ENCODE measurements around the gene PDE2A. TPM values are rescaled to one million over a fixed set of nuclear protein-coding genes. Genes with fewer than 3 reads are reported as not detected.

Gene PDE2A
- total and polyA plus RNA-seq, 7 donors = 6.0 to 20.1 (median 8.8) TPM

DNA sequence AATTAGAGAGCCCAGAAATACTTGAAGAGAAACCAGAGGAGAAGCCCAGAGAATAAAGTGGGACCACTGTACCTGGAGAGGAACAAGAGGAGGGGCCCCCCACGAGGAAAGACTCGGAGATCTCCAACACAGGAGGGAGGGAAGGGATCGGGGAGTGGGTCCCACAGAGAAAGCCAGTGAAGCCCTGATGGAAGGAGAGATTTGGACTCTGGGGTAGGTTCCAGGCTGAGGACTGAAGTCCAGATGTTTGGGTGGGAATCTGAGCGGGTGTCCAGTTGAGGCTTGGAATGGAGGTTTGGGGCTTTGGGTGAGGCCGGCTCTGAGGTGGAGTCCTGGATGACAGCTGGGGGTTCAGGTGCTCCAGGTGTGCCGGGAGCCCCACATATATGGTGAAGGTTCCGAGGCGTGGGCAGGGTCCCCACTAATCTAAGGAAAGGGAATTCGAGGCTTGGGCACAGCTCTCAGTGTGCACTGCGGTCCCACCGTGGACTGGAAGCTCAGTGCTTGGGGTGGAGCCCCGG, 32.6 kb downstream of the PDE2A start:
- intact Hi-C loops (cut with DNase I) = loop anchor here (2.0 to 10.0 kb wide), 3 partner anchors 43 to 167 kb away; no protein-coding TSS in a partner anchor
- 35 to 46% (median 36%) methylated on average over 12 of the region's 12 CpGs for WGBS, 3 donors
- Histone ChIP-seq H3K27me3 (ENCODE audit: insufficient read depth in 3 of 3, low read length in 2 of 3) (peaks cover 0 to 17% (median 0%) of the 10 kb centered on the region in 3 donors), H3K4me3 (peak overlapping the region; percentile 72), H3K27ac (peak overlapping the region; percentile 36), H3K4me1 (peaks cover 7% of the 10 kb centered on the region), H3K36me3 (ENCODE audit: insufficient read depth in 1 of 2, low read depth in 1 of 2) (no peaks in the 10 kb centered on the region), H3K9me3 (no peaks in the 10 kb centered on the region)
- TF ChIP-seq, protein P1, sequence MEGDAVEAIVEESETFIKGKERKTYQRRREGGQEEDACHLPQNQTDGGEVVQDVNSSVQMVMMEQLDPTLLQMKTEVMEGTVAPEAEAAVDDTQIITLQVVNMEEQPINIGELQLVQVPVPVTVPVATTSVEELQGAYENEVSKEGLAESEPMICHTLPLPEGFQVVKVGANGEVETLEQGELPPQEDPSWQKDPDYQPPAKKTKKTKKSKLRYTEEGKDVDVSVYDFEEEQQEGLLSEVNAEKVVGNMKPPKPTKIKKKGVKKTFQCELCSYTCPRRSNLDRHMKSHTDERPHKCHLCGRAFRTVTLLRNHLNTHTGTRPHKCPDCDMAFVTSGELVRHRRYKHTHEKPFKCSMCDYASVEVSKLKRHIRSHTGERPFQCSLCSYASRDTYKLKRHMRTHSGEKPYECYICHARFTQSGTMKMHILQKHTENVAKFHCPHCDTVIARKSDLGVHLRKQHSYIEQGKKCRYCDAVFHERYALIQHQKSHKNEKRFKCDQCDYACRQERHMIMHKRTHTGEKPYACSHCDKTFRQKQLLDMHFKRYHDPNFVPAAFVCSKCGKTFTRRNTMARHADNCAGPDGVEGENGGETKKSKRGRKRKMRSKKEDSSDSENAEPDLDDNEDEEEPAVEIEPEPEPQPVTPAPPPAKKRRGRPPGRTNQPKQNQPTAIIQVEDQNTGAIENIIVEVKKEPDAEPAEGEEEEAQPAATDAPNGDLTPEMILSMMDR (IDR thresholded peaks at IDR 0.05) = no peak
- DNase-seq (no peak), ATAC-seq (no peak)

DNA sequence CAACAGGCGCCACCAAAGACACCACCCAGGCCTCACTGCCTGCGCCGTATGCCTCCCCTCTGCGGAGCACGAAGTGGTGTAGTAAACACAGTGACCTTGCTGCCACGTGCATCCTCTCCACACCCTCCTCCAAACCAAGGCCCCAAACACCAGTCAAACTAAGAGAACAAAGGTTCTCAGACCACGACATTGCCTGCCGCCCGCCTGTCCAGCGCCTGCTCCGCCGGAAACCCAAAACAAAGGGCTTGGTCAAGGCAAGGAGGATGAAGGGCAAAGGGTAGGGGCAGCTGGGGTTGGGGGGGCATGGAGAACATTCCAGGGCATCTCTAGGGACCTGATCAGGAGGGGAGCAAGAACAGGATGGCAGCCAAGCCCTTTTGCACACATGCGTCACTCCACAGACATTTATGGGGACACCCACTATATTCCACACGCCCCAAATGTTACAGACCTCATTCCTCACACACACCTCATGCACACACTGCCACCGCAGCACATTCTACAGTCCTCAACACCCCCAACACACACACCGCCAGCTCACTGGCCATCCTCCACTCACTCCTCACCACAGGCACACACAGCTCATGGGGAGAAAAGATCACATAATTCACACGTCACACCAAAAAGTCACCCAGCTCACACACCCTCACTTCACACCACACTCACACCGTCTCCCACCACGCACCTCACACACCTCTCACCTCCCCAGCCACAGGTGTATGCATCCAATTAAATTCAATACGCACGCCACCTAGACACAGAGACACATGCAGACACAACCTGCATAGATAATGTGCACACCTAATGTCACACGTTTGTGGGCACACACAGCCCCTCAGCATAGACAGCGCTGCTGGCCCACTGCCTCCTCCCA, 34.5 kb downstream of the PDE2A start:
- no peaks in the 10 kb centered on the region for H3K9me3 ChIP-seq
- H3K27me3 ChIP-seq (ENCODE audit: insufficient read depth in 3 of 3, low read length in 2 of 3) = peaks cover 0 to 17% (median 0%) of the 10 kb centered on the region in 3 donors
- WGBS, 3 donors = 72 to 82% (median 76%) methylated on average over 23 of the region's 23 CpGs
- H3K36me3 ChIP-seq (ENCODE audit: insufficient read depth in 1 of 2, low read depth in 1 of 2) = no peaks in the 10 kb centered on the region
- DNase-seq = peak in 1 of 2 donors; percentile 67
- peak overlapping the region; percentile 72 for H3K4me3 ChIP-seq
- peaks cover 7% of the 10 kb centered on the region for H3K4me1 ChIP-seq
- TF ChIP-seq, protein P1 (IDR thresholded peaks at IDR 0.05) = no peak
- intact Hi-C loops (cut with DNase I) = loop anchor here in 1 of 2 donors (10.0 kb wide), 1 partner anchor 165 kb away; no protein-coding TSS in a partner anchor
- no peak for ATAC-seq
- peak overlapping the region; percentile 50 for H3K27ac ChIP-seq

DNA sequence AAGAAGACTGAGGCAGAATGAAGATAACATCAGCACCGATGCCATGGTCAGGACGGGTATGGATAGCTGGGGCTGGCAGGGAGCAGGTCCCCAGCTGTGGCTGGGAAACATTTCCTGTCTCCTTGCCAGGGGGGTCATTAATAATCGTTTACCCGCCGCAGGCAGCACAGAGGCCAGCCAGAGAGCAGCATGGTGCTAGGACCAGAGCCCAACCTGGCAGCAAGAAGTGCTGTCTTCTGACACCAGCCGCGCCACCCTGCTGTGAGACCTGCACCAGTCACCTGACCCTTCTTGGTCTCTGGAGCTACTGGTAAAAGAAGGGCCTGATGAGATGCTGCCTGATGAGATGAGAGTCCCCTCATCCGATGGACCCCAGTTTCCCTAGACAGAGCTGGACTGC, 36.3 kb downstream of the PDE2A start:
- Histone ChIP-seq H3K4me3 (no peak overlapping the region), H3K36me3 (ENCODE audit: insufficient read depth in 1 of 2, low read depth in 1 of 2) (no peaks in the 10 kb centered on the region), H3K27ac (peak overlapping the region; percentile 16), H3K4me1 (peaks cover 7% of the 10 kb centered on the region), H3K27me3 (ENCODE audit: insufficient read depth in 3 of 3, low read length in 2 of 3) (peaks cover 0 to 17% (median 0%) of the 10 kb centered on the region in 3 donors), H3K9me3 (no peaks in the 10 kb centered on the region)
- TF ChIP-seq, protein P1 (IDR thresholded peaks at IDR 0.05) = no peak
- ATAC-seq (no peak), DNase-seq (no peak)
- WGBS, 3 donors = 29 to 32% (median 30%) methylated on average over 8 of the region's 8 CpGs
- intact Hi-C loops (cut with DNase I) = no loop called here

DNA sequence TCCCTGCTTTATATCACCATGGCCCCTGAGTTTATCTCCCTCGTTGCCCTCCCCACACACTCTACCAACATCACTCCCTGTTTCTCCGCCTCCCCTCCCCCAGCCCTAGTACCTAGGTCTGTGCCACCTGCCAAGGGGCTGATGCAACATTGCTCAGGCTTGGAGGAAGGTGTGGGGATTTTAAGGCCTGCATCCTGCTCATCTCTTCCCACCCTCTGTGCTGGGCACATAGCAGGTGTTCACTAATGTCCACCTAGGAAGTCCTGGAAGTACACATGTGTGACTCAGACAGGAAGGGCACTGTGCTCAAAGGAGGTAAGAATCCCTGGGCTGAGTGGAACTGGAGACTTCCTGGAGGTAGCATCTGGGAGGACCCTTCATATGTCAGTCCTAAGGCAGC, 37.0 kb downstream of the PDE2A start:
- TF ChIP-seq, protein P1 (IDR thresholded peaks at IDR 0.05) = no peak
- WGBS, 3 donors = 81 to 85% (median 83%) methylated on average over 2 of the region's 2 CpGs
- no peaks in the 10 kb centered on the region for H3K9me3 ChIP-seq
- H3K27me3 ChIP-seq (ENCODE audit: insufficient read depth in 3 of 3, low read length in 2 of 3) = peaks cover 0 to 17% (median 0%) of the 10 kb centered on the region in 3 donors
- peaks cover 12% of the 10 kb centered on the region for H3K4me1 ChIP-seq
- peak overlapping the region; percentile 16 for H3K27ac ChIP-seq
- intact Hi-C loops (cut with DNase I) = no loop called here
- no peak for DNase-seq
- no peak overlapping the region for H3K4me3 ChIP-seq
- no peak for ATAC-seq
- no peaks in the 10 kb centered on the region for H3K36me3 ChIP-seq (ENCODE audit: insufficient read depth in 1 of 2, low read depth in 1 of 2)

All from psoas muscle (tissue), 8 donors.